ENCODE measurements around the gene FA2H.

The FA2H gene

DNA sequence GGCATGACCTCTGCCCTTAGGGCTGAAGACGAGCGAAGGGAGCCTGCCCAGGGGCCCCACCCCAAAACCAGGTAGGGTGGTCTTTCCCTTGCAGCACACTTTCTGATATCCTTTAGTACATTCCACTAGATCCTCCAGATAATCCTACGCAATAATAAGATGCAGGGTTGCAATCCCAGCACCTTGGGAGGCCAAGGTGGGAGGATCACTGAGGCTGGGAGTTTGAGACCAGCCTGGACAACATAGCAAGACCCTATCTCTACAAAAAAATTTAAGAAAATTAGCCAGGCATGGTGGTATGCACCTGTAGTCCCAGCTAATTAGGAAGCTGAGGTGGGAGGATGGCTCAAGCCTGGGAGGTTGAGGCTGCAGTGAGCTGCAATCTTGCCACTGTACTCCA lies 39.1 kb downstream of the FA2H start:
- H3K79me1 ChIP-seq (ENCODE audit: low read depth, low read length) = no peaks in the 10 kb centered on the region
- peak overlapping the region; percentile 3 for H2BK120ac ChIP-seq (ENCODE audit: low read depth, low read length)
- H2AFZ ChIP-seq (ENCODE audit: low read length) = no peak overlapping the region
- no peak overlapping the region for H2BK5ac ChIP-seq (ENCODE audit: low read length)
- no peaks in the 10 kb centered on the region for H3K9me3 ChIP-seq (replicated peaks in 1 of 2; ENCODE audit: control insufficient read depth in 2 of 2, insufficient read depth in 1 of 2, low read depth in 1 of 2, low read length in 2 of 2)
- H3K4me2 ChIP-seq (ENCODE audit: insufficient read depth, low read length, poor library complexity, severe bottlenecking) = no peak overlapping the region
- no peak for DNase-seq (ENCODE audit: low spot score)
- H3K4me1 ChIP-seq (ENCODE audit: control insufficient read depth in 2 of 2, insufficient read depth in 1 of 2, low read depth in 1 of 2, low read length in 2 of 2) = peaks cover 13 to 36% of the 10 kb centered on the region in 2 donors
- H4K91ac ChIP-seq (ENCODE audit: low read depth, low read length, poor library complexity) = no peak overlapping the region
- H3K27me3 ChIP-seq (ENCODE audit: control insufficient read depth in 3 of 3, insufficient read depth in 3 of 3, low read depth in 1 of 3, low read length in 3 of 3) = peaks cover 0 to 32% (median 0%) of the 10 kb centered on the region in 3 experiments
- H3K36me3 ChIP-seq (replicated peaks in 1 of 2; ENCODE audit: control insufficient read depth in 2 of 2, insufficient read depth in 2 of 2, low read length in 2 of 2) = no peaks in the 10 kb centered on the region
- no peak overlapping the region for H3K9ac ChIP-seq (ENCODE audit: low read depth, low read length, poor library complexity)
- no CpG with 5 or more reads among the region's 3 CpGs for WGBS, 2 donors (ENCODE audit: extremely low coverage in 2 of 2, insufficient read length in 2 of 2, insufficient replicate concordance in 1 of 2)
- no peak overlapping the region for H2BK15ac ChIP-seq (ENCODE audit: low read length)
- no peak overlapping the region for H3K4me3 ChIP-seq (ENCODE audit: low read length in 2 of 2)
- no peak overlapping the region for H3K14ac ChIP-seq (ENCODE audit: low read length)
- H4K8ac ChIP-seq (ENCODE audit: low read depth, low read length) = no peak overlapping the region
- H2AK5ac ChIP-seq (ENCODE audit: low read depth, low read length) = no peak overlapping the region
- H2BK12ac ChIP-seq (ENCODE audit: low read length) = no peak overlapping the region
- H3K4ac ChIP-seq (ENCODE audit: low read length) = no peak overlapping the region
- H3K23ac ChIP-seq (ENCODE audit: low read depth, low read length, poor library complexity) = no peak overlapping the region
- no peak overlapping the region for H3K18ac ChIP-seq (ENCODE audit: low read length)
- no peak overlapping the region for H3K27ac ChIP-seq (replicated peaks; ENCODE audit: low read length)

DNA sequence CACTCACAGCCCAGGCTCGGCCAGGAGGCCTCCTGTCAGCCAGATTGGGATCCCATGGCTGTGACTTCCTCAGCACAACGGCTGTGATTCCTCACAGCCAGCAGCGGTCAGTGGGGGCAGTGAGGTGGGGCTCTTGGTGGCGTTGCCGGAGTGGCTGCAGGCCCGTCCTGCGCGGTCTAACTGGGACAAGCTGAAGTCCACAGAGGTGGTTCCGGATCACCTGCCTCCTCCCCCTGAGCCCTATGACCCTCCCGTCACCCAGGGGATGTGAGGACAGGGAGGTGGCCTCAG lies 39.5 kb downstream of the FA2H start:
- Histone ChIP-seq H3K27ac (replicated peaks; ENCODE audit: low read length) (no peak overlapping the region), H3K4ac (ENCODE audit: low read length) (peak overlapping the region; percentile 1), H3K27me3 (ENCODE audit: control insufficient read depth in 3 of 3, insufficient read depth in 3 of 3, low read depth in 1 of 3, low read length in 3 of 3) (peaks cover 0 to 32% (median 0%) of the 10 kb centered on the region in 3 experiments), H2AK5ac (ENCODE audit: low read depth, low read length) (peak overlapping the region; percentile 73), H2BK12ac (ENCODE audit: low read length) (no peak overlapping the region), H3K9me3 (replicated peaks in 1 of 2; ENCODE audit: control insufficient read depth in 2 of 2, insufficient read depth in 1 of 2, low read depth in 1 of 2, low read length in 2 of 2) (no peaks in the 10 kb centered on the region), H2BK5ac (ENCODE audit: low read length) (peak overlapping the region; percentile 76), H3K4me3 (ENCODE audit: low read length in 2 of 2) (no peak overlapping the region), H3K18ac (ENCODE audit: low read length) (peak overlapping the region; percentile 92), H4K8ac (ENCODE audit: low read depth, low read length) (no peak overlapping the region), H3K14ac (ENCODE audit: low read length) (peak overlapping the region; percentile 32), H2BK120ac (ENCODE audit: low read depth, low read length) (peak overlapping the region; percentile 13), H3K4me1 (ENCODE audit: control insufficient read depth in 2 of 2, insufficient read depth in 1 of 2, low read depth in 1 of 2, low read length in 2 of 2) (peaks cover 14 to 38% of the 10 kb centered on the region in 2 donors), H3K9ac (ENCODE audit: low read depth, low read length, poor library complexity) (no peak overlapping the region), H3K4me2 (ENCODE audit: insufficient read depth, low read length, poor library complexity, severe bottlenecking) (peak overlapping the region; percentile 21), H3K79me1 (ENCODE audit: low read depth, low read length) (no peaks in the 10 kb centered on the region), H2AFZ (ENCODE audit: low read length) (peak overlapping the region; percentile 62), H4K91ac (ENCODE audit: low read depth, low read length, poor library complexity) (peak overlapping the region; percentile 61), H3K36me3 (replicated peaks in 1 of 2; ENCODE audit: control insufficient read depth in 2 of 2, insufficient read depth in 2 of 2, low read length in 2 of 2) (no peaks in the 10 kb centered on the region), H3K23ac (ENCODE audit: low read depth, low read length, poor library complexity) (no peak overlapping the region), H2BK15ac (ENCODE audit: low read length) (peak overlapping the region; percentile 88)
- no CpG with 5 or more reads among the region's 10 CpGs for WGBS, 2 donors (ENCODE audit: extremely low coverage in 2 of 2, insufficient read length in 2 of 2, insufficient replicate concordance in 1 of 2)
- DNase-seq (ENCODE audit: low spot score) = no peak

DNA sequence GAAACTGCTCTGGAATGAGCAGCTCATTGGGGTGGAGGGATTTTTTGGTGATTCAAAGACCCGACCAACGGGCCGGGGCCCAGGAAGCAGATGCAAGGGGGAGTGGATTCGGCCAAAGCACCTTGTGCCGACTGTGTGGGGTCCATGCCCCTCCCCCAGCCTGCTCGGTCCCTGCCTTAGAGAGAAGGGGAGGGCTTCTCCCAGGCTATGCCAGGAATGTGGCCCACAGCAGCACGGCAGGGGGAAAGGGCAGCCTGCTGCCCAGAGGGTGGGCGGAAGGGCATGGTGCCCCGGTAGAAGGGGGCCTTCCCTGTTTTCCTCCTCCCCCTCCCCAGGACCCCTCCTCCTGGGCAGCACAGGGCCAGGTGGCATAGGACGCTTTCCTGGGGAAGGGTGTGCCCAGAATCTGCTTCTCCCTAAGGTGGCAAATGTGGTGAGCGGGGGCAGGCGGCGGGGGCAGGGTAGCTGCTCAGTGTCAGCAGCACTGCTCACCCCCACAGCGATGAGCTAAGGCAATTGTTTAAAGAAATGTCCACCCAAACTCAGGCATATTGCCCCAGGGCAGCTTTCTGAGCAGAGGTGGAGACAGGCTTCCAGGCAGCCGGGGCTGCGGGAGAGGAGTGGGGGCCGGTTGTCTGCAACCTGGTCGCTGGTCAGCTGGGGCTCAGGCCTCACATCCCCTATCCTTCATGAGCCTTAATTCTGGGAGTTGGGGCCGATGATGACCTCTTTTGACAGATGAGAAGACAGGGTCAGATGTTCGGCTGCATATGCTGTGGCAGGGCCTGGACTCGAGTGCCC lies 40.1 kb downstream of the FA2H start:
- no CpG with 5 or more reads among the region's 21 CpGs for WGBS, 2 donors (ENCODE audit: extremely low coverage in 2 of 2, insufficient read length in 2 of 2, insufficient replicate concordance in 1 of 2)
- H4K8ac ChIP-seq (ENCODE audit: low read depth, low read length) = peak overlapping the region; percentile 29
- peaks cover 20 to 43% of the 10 kb centered on the region in 2 donors for H3K4me1 ChIP-seq (ENCODE audit: control insufficient read depth in 2 of 2, insufficient read depth in 1 of 2, low read depth in 1 of 2, low read length in 2 of 2)
- no peaks in the 10 kb centered on the region for H3K9me3 ChIP-seq (replicated peaks in 1 of 2; ENCODE audit: control insufficient read depth in 2 of 2, insufficient read depth in 1 of 2, low read depth in 1 of 2, low read length in 2 of 2)
- peak overlapping the region; percentile 1 for H3K23ac ChIP-seq (ENCODE audit: low read depth, low read length, poor library complexity)
- peaks cover 0 to 32% (median 0%) of the 10 kb centered on the region in 3 experiments for H3K27me3 ChIP-seq (ENCODE audit: control insufficient read depth in 3 of 3, insufficient read depth in 3 of 3, low read depth in 1 of 3, low read length in 3 of 3)
- DNase-seq (ENCODE audit: low spot score) = peak; percentile 40
- H3K14ac ChIP-seq (ENCODE audit: low read length) = peak overlapping the region; percentile 32
- H2BK12ac ChIP-seq (ENCODE audit: low read length) = no peak overlapping the region
- H2BK120ac ChIP-seq (ENCODE audit: low read depth, low read length) = peak overlapping the region; percentile 35
- no peak overlapping the region for H3K27ac ChIP-seq (replicated peaks; ENCODE audit: low read length)
- H2BK15ac ChIP-seq (ENCODE audit: low read length) = peak overlapping the region; percentile 88
- H3K9ac ChIP-seq (ENCODE audit: low read depth, low read length, poor library complexity) = peak overlapping the region; percentile 25
- H3K36me3 ChIP-seq (replicated peaks in 1 of 2; ENCODE audit: control insufficient read depth in 2 of 2, insufficient read depth in 2 of 2, low read length in 2 of 2) = no peaks in the 10 kb centered on the region
- H3K4me2 ChIP-seq (ENCODE audit: insufficient read depth, low read length, poor library complexity, severe bottlenecking) = peak overlapping the region; percentile 21
- no peak overlapping the region for H3K4ac ChIP-seq (ENCODE audit: low read length)
- H2AFZ ChIP-seq (ENCODE audit: low read length) = peak overlapping the region; percentile 62
- H4K91ac ChIP-seq (ENCODE audit: low read depth, low read length, poor library complexity) = peak overlapping the region; percentile 94
- no peak overlapping the region for H3K4me3 ChIP-seq (ENCODE audit: low read length in 2 of 2)
- peak overlapping the region; percentile 96 for H2AK5ac ChIP-seq (ENCODE audit: low read depth, low read length)
- peak overlapping the region; percentile 76 for H2BK5ac ChIP-seq (ENCODE audit: low read length)
- H3K18ac ChIP-seq (ENCODE audit: low read length) = peak overlapping the region; percentile 92
- no peaks in the 10 kb centered on the region for H3K79me1 ChIP-seq (ENCODE audit: low read depth, low read length)

DNA sequence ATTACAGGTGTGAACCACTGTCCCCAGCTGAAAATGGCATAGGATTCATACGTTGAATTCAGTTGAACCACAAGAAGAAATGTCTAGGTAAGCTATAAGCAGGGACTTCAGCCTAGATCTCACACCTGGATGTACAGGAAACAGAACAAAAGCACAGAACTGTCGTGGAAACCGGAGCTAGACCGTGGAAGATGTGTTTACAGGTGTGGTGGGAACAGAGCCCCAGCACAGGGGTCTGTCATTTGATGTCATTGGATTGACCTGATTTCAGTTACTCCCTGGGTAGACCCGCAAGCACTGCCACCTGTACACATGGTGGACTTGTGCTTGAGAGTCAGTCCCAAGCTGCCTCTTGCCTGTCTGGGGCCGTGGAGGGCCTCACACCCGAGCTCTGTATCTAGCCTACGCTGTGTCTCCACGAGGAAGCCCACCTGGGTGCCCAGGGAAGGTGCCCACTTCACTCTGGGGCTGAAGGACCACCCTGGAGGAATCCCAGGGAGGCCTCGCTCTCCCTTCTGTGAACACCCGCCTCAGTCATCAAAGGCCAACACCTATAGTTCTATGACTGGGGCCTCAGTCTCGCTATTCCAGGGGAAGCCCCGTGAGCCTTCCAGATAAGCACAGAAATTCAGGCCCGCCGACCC lies 41.8 kb downstream of the FA2H start:
- WGBS, 2 donors (ENCODE audit: extremely low coverage in 2 of 2, insufficient read length in 2 of 2, insufficient replicate concordance in 1 of 2) = no CpG with 5 or more reads among the region's 15 CpGs
- Histone ChIP-seq H3K18ac (ENCODE audit: low read length) (peak overlapping the region; percentile 69), H3K23ac (ENCODE audit: low read depth, low read length, poor library complexity) (no peak overlapping the region), H3K27ac (replicated peaks; ENCODE audit: low read length) (no peak overlapping the region), H3K79me1 (ENCODE audit: low read depth, low read length) (no peaks in the 10 kb centered on the region), H3K4ac (ENCODE audit: low read length) (peak overlapping the region; percentile 32), H2BK5ac (ENCODE audit: low read length) (peak overlapping the region; percentile 79), H3K27me3 (ENCODE audit: control insufficient read depth in 3 of 3, insufficient read depth in 3 of 3, low read depth in 1 of 3, low read length in 3 of 3) (peaks cover 0 to 22% (median 0%) of the 10 kb centered on the region in 3 experiments), H2BK120ac (ENCODE audit: low read depth, low read length) (no peak overlapping the region), H3K9me3 (replicated peaks in 1 of 2; ENCODE audit: control insufficient read depth in 2 of 2, insufficient read depth in 1 of 2, low read depth in 1 of 2, low read length in 2 of 2) (no peaks in the 10 kb centered on the region), H3K4me3 (ENCODE audit: low read length in 2 of 2) (no peak overlapping the region), H4K8ac (ENCODE audit: low read depth, low read length) (no peak overlapping the region), H3K14ac (ENCODE audit: low read length) (no peak overlapping the region), H2AFZ (ENCODE audit: low read length) (no peak overlapping the region), H2AK5ac (ENCODE audit: low read depth, low read length) (peak overlapping the region; percentile 96), H3K36me3 (replicated peaks in 1 of 2; ENCODE audit: control insufficient read depth in 2 of 2, insufficient read depth in 2 of 2, low read length in 2 of 2) (no peaks in the 10 kb centered on the region), H3K4me1 (ENCODE audit: control insufficient read depth in 2 of 2, insufficient read depth in 1 of 2, low read depth in 1 of 2, low read length in 2 of 2) (peaks cover 18 to 29% of the 10 kb centered on the region in 2 donors), H3K4me2 (ENCODE audit: insufficient read depth, low read length, poor library complexity, severe bottlenecking) (no peak overlapping the region), H3K9ac (ENCODE audit: low read depth, low read length, poor library complexity) (peak overlapping the region; percentile 15), H2BK12ac (ENCODE audit: low read length) (no peak overlapping the region), H2BK15ac (ENCODE audit: low read length) (peak overlapping the region; percentile 61), H4K91ac (ENCODE audit: low read depth, low read length, poor library complexity) (no peak overlapping the region)
- DNase-seq (ENCODE audit: low spot score) = no peak

Measured in neuronal stem cell (in vitro differentiated cells).